GM18519 (cell line): Measurements from ENCODE around the gene STXBP1.

Experiments
- ATAC-seq: cut with Tn5 transposase; IDR thresholded peaks from one replicate; pipeline ENCODE4 v1.9.1; 2021; ENCODE audit warnings: mild to moderate bottlenecking, moderate library complexity; ENCODE audit not compliant: unreplicated experiment, low FRiP score

The STXBP1 gene

DNA sequence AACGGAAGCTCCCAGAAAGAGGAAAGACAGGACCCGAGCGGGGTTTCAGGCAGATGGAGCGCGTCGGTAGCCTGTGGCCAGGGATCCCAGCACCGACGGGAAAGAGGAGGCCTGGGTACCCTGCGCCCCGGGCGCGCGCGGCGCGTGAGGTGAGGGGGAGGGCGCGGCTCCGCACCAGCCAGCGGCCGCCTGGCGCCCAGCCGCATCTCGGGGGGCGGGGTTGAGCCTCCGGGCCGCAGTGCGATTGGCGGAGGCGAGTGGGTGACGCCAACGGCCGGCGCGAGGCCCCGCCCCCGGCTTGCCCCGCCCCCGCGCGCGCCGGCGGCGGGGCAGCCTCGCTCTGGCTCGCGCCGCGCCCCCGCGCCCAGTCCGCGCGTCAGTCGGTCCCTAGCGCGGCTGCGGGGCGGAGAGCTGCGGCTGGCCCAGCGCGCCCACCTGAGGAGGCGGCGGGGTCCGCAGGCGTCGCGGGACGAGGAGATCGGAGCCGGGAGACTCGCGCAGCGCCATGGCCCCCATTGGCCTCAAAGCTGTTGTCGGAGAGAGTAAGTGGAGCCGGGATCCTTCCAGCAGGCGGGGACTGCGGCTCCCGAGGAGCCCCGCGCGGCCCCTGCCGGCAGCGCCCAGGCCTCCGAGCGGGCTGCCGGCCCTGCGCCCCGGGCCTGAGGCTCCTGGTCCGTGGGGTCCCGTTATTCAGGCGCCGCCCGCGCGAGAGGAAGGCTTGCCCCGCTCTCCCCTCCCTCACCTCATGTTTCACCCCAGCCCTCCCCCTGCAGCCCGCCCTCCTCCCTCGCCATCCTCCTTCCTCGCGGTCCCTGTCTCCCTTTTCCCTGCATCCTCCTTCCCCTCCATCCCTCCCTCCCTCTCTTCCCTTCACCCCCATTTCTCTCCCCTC, at the start of gene STXBP1:
Gene STXBP1, plus strand, starts transcription at position 379 of the 892 bp plus-strand sequence. Its CDS starts 127 bp downstream, at position 506.
- peak; percentile 87 for ATAC-seq

DNA sequence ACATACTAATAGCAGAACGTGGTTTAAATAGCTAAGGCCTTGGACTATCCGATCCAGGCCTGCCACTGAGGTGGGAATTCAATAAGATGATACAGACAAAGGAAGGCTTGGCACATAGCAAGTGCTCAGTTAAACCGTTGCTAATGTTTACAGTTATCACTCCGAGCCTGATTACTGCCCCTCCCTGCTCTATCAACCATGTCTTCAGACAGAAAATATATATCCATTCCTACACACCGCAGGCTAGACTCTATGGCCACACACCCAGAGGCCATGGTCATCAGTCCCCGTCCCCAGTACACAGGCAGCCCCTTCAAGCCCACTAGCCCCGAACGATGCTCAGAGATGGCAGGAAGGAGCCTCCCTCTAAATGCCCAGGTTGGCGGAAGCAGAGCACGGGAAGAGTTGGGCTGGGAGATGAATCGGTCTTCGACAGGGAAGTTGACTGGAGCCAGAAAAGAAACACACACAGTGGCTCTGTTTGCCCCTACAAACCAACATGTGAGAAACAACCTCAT, 49.7 kb upstream of the STXBP1 start:
- no peak for ATAC-seq

DNA sequence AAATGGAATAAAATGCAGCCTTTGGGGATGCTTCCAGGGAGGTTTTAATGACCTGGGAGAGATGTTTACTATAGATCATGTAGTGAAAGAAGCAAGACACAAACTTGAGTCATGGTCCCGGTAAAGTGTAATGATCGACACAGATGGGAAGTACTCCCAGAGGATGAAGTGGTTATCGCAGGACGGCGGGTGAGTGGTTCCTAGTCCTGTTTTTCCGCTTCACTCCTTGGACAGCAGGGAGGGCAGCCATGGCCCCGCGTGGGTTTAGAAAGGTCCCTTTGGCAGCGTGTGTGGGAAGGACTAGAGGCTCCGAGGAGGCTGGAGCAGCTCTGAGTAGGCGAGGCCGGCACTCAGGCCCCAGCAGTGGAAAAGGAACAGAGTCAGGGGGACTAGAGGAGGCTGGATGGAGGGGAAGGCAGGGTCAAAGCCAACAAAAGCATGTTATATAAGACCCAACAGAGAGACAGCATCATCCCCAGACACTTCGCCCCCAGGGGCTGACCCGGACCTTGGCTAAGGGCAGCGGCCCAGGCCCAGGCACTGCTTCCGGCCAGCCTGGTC, 49.2 kb upstream of the STXBP1 start:
- no peak for ATAC-seq

DNA sequence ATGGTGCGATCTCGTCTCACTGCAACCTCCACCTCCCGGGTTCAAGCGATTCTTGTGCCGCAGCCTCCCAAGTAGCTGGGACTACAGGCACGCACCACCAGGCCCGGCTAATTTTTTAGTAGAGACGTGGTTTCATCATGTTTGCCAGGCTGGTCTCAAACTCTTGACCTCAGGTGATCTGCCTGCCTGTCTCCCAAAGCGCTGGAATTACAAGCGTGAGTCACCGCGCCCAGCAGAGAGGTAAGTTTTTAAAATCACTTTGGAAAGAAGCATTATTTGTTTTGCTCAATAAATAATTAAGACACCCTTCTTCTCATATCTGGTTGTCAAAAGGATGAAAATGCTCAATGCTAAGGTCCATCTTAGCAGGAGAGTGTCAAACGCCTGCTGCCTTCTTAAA, 48.5 kb upstream of the STXBP1 start:
- ATAC-seq, result no peak

DNA sequence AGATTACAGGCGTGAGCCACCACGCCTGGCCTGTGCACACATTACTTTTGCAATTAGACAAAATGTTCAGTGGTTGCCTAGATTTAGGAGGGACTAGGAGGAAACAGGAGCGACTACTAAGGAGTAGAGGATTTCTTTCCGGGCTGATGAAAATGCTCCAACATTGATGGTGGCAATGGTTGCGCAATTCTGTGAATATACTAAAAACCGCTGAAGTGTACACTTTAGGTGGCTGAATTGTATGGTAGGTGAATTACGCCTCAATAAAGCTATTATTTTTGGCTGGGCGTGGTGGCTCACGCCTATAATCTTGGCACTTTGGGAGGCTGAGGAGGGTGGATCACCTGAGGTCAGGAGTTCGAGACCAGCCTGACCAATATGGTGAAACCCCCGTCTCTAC, 46.8 kb upstream of the STXBP1 start:
- no peak for ATAC-seq

DNA sequence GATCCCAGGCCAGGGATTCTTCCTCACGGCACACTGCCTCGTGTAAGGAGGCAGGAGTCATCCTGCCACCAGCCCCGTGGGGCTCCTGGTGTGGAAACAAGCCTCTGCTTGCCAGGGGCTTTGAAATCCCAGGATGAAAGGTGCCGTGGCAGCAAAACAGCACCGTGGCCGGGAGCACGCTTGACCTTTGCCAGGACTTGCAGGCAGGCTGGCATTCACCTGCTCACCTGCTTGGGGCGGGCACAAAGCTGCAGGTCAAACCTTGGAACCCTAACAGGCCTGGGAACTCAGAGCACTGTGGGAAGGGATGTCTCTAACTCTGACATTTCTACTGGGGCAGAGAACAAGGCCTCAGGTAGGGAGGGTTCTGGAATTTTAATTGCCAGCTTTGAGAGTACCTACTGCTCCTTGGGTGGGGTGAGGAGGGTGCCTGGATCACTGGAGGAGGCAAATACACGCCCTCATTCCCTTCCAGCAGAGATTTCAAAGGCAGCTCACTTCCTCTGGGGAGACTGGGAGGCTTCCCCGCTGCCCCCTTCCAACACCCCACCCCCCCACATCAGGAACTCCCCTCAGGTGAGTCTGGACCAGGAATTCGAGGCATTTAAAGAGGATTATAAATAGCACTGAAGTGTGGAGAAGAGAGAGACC, 45.6 kb upstream of the STXBP1 start:
- ATAC-seq, result no peak

DNA sequence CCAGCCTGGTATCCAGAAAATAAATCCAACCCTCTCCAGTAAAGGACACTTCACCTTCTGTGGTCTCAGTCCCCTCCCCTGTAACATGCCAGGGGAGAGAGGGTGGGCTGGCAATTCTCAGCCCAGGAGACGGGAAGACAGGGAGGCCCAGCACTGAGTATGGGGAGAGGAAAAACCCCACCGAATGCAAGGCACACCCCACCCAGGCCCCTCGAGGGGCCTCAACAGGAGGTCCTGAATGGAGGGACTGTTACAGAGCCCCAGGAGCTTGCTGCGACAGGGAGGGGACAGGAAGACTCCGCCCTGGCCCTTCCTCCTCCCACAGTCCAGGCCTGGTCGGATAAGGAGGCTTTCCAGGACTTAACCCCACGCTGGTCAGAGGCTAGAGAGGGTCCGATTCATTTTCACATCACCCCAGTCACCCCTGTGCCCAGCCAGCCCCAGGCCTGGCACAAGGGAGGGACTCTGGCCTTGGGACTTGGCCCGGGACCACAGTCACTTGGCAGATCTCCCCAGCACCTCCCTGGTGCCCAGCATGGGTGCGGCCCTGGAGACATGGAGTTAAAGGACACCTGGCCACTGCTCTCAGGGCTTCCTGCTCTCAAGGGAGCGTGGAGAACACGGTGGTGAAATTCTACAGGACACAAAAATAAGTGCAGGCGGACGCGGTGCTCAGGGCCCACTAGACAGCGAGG, 44.9 kb upstream of the STXBP1 start:
- no peak for ATAC-seq

DNA sequence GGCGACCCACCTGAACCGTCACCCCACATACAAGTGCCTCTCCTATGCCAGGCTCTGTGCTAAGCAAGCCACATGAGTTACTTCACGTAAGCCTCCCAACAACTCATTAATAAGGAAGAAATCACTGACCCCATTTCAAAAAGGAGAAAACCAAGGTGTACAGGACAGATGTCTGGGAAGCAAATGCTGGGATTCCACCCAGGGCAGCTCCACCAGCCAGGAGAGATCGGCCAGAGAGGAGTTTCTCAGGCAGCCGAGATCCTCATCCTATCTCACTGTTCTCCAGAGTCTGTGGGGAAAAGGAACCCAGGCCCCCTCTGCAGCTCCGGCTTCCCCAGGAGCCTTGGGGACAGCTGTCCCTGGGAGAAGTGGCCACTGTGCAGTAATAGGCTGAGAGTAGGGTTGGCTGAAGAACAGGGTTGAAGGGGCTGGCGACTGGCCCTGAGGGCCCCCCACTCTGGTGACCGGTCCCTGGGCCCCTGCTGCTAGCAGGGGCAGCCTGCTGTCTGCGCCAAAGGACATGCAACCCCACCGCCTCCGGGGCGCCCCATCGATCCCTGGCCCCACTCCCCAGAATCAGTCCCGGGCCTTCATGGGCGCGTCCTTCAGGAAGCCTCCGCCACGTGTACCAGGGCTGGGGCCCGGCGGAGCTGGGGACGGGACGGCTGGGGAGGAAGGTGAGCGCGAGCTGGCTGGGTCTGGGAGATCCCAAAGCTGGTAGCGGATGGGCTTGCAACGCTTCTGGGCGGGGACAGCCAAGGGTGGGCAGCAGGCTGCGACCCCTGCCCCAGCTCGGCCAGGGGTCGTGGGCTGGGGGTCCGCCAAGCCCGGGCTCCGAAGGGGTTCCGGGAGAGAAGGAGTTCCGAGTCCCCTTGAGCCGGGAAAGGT, 44.1 kb upstream of the STXBP1 start:
- ATAC-seq, result no peak

DNA sequence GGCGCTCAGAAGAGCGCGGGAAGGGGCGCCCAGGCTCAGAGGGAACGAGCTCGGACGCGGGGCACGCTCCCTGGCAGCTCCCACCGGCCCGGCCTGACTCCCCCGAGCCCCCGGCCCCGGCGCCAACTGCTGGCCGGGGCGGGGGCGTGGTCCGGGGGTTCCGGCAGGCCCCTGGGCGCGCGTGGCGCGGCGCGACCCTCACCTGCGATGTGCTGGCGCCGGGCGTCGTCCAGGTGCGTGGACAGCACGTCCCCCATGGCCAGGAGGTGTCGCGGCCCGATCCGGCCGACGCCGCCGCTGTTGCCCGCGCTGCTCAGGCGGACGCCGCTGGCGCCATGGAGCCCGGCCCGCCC, 43.5 kb upstream of the STXBP1 start:
- no peak for ATAC-seq

DNA sequence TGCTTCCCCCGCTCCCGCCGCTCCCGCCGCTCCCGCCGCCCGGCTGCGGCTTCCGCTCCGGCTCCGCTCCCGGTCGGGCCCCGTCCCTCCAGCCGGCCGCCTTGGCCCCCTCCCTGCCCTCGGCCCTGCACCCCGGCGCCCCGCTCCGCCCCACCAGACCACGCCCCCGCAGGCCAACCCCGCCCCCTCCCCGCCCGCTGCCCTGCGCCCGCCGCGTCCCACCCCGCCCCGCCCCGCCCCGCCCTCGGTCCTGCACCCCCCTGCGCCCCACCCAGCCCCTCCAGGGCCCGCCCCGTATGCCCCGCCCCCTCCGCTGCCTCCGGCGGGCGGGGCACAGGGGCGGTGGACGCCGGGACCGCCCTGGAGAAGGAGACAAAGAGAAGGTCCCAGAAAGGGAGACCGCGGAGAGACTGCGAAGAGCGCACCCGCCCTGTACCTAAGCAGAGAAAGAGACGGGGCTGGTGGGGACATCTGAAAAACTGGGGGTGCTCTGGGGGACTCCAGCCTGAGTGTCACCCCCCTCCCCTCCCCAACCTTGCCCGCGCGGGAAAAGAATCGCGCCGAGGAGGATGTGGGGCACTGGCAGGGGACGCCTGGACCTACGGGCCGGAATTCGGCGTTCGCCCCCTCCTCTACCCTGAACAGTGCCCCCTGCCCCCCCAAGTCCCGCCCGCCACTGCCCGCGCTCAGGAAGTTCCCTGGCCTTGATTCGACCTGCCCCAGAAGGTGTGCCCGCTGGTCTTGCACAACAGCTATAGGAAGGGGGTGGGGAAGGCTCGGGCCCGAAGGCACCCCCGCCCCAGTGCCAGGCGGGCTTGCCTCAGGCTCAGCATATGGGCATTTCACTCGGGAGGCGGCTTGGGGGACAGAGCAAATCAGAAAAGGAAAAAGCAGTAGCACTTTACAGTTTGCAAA, 42.8 kb upstream of the STXBP1 start:
- ATAC-seq, result no peak

DNA sequence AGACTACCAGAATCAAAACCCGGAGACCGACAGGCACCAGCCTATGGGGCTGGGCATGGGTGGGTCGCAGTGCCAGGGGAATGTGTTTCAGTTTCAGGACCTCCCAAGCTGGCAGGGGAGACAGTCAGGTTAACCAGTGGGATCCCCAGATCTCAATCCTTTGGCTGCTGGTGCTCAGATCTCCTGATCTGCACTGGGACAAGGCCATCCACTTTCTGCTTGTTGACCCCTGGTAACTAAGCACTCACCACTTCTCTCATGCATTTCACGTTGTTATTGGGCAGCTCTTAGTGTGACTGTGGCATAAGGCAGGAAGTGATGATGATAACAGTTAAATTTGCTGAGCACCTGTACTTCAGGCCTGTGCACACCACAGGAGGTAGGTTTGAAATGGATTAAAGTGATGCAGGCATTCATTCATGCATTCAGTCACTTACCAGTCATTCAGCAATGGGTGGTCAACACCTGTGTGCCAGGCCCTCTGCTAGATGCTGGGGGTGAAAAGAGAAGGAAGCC, 42.1 kb upstream of the STXBP1 start:
- ATAC-seq, result no peak

DNA sequence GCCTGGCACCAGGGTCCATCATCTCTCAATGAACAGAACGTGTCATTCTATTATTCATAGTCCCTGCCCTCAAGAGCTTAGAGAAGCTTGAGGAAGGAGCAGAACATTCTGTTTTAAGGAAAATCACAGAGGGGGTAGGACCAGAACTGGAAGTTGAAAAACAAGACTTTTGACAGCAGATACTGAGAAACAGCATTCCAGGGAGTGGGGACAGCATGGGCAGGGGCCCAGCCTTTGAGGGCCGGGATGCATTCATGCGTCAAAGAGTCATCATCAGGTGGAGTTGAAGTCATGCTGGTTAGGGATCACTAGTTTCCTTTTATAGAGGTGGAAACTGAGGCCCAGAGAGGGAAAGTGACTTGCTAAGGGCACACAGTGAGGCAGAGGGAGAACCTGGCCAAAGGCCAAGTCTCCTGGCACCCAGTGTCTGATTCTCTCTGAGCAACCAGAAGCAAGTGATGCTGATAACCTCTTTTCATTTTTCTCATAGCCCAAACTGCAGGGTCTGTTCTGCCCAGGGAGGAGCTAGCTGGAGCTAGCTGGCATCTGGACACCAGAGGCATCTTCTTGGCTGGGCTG, 41.5 kb upstream of the STXBP1 start:
- no peak for ATAC-seq

DNA sequence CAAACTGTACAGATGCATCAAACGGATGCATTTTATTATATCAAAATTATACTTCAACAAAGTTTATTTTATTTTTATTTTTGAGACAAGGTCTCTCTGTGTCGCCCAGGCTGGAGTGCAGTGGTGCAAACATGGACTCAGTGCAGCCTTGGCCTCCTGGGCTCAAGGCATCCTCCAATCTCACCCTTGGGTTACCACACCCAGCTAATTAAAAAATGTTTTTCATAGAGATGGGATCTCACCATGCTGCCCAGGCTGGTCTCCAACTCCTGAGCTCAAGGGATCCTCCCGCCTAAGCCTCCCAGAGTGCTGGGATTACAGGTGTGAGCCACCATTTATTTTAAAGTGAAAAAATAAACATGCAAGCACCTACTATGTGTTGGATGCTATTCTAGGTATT, 40.1 kb upstream of the STXBP1 start:
- no peak for ATAC-seq

DNA sequence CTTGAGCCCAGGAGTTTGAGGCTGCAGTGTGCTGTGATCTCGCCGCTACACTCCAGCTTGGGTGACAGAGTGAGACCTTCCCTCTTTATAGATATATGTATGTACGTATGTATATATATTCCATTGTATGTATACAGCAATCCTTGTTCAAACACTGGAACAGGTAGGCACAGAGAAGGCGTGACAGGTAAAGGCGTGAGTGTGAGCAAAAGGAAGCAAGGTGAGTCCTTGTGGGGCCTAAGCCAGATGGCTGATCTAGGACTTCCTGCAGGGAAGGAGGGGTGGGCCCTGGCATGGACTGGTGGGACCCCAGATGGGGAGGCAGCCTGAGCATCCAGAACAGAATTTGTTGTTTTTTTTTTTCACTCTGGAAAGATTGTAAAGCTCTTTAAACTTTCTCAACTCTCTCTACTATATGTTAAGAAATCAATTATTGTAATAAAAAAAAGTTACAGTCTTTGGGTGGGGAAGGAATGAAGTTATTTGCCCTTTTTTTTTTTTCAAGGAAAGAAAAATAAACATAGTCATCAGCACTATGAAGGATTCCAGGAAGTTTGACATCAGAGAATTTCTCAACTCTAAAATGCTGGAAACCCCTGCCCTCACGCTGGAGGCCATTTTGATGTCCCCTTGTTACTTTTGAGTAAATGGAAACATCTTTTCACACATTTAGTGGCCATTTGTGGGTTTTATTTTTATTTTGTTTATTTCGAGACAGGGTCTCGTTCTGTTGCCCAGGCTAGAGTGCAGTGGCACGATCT, 38.9 kb upstream of the STXBP1 start:
- ATAC-seq, result no peak

DNA sequence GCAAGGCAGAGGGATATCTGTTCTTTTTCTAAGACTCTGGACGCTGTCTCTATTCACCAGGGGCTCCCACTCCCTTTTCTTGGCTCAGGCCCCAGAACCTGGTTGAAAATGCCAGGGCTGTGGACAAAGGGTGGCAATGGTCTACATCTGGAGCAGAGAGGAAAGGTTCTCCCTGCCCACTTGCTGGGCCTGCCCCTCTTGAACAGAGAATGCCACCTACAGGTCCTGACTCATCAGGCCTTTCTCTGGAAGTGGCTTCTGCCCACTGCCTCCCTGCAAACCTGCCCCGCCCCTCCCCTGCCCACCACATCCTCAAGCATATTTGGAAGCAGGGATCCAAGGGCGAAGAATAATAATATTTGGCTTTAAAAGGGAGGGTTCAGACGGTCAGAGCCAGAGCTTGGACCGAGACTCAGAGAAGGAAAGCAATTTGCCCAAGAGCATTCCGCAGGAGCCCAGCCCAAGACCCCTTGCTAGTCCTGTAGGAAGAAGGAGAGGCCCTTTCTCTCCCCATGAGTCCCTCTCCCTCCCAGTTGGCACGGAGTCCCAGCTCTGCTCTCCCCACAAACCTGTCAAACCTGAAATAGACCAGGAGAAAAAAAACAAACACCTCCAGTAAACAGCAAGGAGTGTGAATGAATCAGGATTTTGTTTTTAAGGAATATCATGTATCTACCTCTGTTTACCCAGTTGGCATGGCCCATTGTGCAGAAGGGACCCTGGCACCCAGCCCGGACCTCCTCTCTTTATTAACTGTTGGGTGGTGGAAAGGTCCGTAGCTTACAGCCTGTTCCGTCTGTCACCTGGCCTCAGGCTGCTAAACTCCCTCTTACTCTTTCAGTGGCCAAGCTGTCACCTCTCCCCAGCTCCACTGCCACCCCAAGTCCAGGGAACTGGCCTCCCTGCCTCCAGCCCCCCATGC, 37.7 kb upstream of the STXBP1 start:
- ATAC-seq, result no peak
